Mucosa of stomach (tissue), 1 donor: ENCODE measurements around the gene SP9.
"Not testable (repeated sequence)": the region's sequence is repeated elsewhere in the genome, so short reads cannot be mapped to it uniquely, and the experiment has no call there.

Experiments
- H3K27me3 ChIP-seq: one replicate; pipeline ENCODE4 v1.7.0; 2013; ENCODE audit warnings: mild to moderate bottlenecking, low read length; ENCODE audit not compliant: control insufficient read depth, insufficient read depth
- H3K36me3 ChIP-seq: one replicate; pipeline ENCODE4 v1.7.0; 2013; ENCODE audit warnings: low read length; ENCODE audit not compliant: control insufficient read depth, insufficient read depth
- H3K4me1 ChIP-seq: one replicate; pipeline ENCODE4 v1.7.0; 2013; ENCODE audit warnings: mild to moderate bottlenecking, low read length; ENCODE audit not compliant: control insufficient read depth, insufficient read depth
- H3K4me3 ChIP-seq: one replicate; pipeline ENCODE4 v1.7.0; 2013; ENCODE audit warnings: low read length
- H3K9ac ChIP-seq: one replicate; pipeline ENCODE4 v1.7.0; 2013; ENCODE audit warnings: mild to moderate bottlenecking, low read length, moderate library complexity
- H3K9me3 ChIP-seq: one replicate; pipeline ENCODE4 v1.7.0; 2013; ENCODE audit warnings: mild to moderate bottlenecking, low read length, moderate library complexity; ENCODE audit not compliant: control insufficient read depth
- donor health status: Pancreatic carcinoma.

SP9 gene

DNA sequence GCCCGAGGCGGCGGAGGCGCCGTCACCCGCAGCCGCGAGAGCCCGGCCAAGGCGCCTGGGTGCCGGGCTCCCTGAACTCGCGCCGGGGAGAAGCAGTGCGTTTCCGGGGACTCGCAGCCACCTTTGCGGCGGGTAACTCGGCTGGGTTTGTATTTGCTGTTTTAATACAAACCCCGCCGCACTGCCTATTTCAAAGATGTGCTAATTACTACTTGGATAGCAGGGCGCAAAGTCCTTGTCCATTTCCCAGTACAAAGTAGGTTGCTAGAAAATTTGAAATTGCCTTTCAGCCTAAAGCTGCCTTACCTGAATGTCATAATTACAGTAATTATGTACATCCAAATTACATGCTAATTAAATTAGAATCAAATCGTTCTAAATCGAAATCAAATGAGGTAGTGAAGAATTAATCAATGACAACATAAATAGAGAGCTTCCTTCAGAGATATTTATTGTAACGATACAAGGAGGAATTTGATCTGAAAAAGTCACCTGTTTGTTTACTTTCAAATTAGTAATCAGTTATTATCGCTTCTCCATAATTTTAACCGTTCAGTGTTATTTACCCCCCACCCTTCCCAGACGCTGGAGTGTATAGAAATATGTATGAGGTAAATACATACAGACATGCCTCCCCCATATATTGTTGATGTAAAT, 8.1 kb downstream of the SP9 start:
- Histone ChIP-seq H3K36me3 (no peaks in the 10 kb centered on the region), H3K4me3 (no peak overlapping the region), H3K27me3 (peaks cover 73% of the 10 kb centered on the region), H3K4me1 (peaks cover 51% of the 10 kb centered on the region), H3K9me3 (no peaks in the 10 kb centered on the region), H3K9ac (no peak overlapping the region)

DNA sequence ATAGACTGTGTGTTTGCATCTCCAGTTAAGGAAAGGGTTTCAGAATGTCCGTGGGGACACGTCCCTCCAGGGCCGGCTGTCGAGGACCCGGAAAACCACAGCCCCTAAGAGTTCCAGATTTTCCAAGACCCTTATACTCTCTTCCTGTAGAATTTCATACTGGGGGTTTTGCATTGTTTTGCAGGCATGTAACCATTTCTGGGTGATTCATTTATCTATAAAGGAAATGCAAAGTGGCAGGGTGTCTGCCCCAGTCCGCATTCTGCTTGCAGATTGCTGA, 8.5 kb downstream of the SP9 start:
- no peaks in the 10 kb centered on the region for H3K9me3 ChIP-seq
- H3K27me3 ChIP-seq = peaks cover 69% of the 10 kb centered on the region
- no peak overlapping the region for H3K4me3 ChIP-seq
- no peak overlapping the region for H3K9ac ChIP-seq
- H3K4me1 ChIP-seq = peaks cover 50% of the 10 kb centered on the region
- H3K36me3 ChIP-seq = no peaks in the 10 kb centered on the region

DNA sequence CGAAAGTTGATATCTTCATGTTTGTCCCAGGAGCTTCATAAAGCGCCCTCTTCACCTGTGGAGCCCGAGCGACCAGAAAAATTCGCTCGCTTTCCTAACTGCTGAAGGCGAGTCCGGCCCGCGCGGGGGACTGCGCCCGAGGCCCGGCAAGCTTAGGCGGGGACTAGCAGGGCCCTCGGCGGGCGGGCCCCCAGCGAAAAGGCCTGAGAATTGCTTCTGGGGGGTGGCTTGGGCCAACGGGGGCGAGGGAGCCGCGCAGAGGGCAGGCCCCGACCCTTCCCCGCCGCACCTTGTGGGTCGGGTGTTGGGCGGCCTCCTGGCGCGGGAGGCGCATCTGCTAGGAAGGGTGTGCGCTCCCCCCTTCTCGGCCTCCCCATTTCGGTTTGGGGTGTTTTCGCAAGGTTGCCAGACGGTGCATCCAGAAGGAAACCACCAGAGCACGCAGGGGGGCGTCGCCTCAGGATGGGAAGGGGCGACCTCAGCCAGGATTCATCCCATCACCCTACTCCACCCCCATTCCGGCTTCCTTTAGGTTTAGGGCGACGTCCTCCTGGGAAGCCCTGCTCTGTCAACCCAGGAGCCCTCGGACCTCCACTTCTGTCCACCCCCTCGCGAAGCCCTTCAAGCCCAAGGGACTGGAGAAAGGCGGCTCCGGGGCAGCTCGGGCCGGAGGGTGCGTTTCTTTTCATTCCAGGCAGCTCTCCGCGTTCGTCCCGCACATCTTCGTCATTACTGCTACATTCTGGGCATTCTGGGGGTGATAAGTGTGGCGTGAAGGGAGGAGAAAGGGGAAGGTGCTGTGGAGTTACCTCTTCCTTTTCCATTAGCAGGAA, 9.1 kb downstream of the SP9 start:
- H3K4me1 ChIP-seq = peaks cover 50% of the 10 kb centered on the region
- no peak overlapping the region for H3K9ac ChIP-seq
- H3K36me3 ChIP-seq = no peaks in the 10 kb centered on the region
- peaks cover 64% of the 10 kb centered on the region for H3K27me3 ChIP-seq
- H3K4me3 ChIP-seq = no peak overlapping the region
- no peaks in the 10 kb centered on the region for H3K9me3 ChIP-seq

DNA sequence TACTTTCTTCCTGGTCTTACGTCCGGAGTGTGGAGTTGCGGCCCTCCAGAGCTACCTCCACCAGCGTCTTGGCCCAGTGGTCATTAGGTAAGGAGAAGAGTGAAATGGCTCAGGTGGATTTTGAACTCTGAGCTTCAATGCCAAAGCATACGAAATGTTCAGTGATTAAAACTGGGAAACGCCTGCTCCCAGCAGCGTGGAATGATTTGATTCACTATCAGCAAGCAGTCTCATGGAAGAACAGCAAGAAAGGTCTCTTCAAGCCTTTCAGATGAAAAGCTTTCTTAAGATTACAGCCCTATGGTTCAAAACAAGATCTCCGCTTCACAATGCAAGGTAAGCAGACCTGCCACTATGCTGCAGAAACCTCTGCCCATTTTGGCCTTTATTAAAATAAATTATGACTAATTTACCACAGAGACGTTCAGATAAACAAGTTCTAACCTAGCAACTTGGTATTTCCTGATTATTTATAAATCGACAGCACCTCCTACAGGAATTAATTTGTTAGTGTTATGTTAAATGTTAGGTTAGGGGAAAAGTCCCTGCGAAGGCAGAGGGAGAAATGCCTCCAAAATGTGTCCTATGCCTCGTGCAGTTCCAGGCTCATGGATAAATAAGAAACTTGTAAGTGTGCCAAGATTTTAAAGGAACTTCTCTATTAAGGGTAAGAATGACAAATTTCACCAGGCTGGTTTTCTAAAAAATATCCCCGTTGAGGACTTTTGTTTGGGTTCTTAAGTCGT, 10.1 kb downstream of the SP9 start:
- peaks cover 49% of the 10 kb centered on the region for H3K4me1 ChIP-seq
- H3K9ac ChIP-seq = no peak overlapping the region
- H3K36me3 ChIP-seq = no peaks in the 10 kb centered on the region
- H3K27me3 ChIP-seq = peaks cover 53% of the 10 kb centered on the region
- H3K9me3 ChIP-seq = no peaks in the 10 kb centered on the region
- no peak overlapping the region for H3K4me3 ChIP-seq

- no peak overlapping the region for H3K9ac ChIP-seq
- H3K4me3 ChIP-seq = no peak overlapping the region
- no peaks in the 10 kb centered on the region for H3K36me3 ChIP-seq
- H3K9me3 ChIP-seq = no peaks in the 10 kb centered on the region
- H3K4me1 ChIP-seq = no peaks in the 10 kb centered on the region
- peaks cover 2% of the 10 kb centered on the region for H3K27me3 ChIP-seq
Measured at GRCh38 chr2:174350018-174350417, 15.3 kb downstream of the SP9 start.

GRCh38 chr2:174350593-174351181, 15.9 kb downstream of the SP9 start:
- H3K4me1 ChIP-seq = no peaks in the 10 kb centered on the region
- no peaks in the 10 kb centered on the region for H3K27me3 ChIP-seq
- H3K9me3 ChIP-seq = no peaks in the 10 kb centered on the region
- H3K36me3 ChIP-seq = no peaks in the 10 kb centered on the region
- H3K4me3 ChIP-seq = no peak overlapping the region
- H3K9ac ChIP-seq = no peak overlapping the region

DNA sequence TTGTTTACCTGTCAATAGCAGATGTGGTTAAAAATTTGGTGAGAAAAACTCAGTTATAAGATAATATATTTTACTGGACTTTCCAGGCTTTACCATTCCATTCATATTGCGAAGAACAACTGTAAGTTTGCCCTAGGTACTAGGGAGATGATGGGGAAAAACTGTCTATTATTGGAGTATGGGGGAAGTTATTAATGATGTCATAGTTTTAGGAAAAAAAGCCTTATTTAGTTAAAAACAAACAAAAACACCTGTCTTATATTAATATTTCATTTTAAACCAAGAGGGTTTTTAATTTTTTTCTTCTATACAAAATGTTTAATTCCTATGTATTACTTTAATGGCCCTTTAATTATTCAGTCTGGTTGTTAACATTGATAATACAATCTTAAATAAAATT, 18.2 kb downstream of the SP9 start:
- Histone ChIP-seq H3K4me3 (no peak overlapping the region), H3K9me3 (no peaks in the 10 kb centered on the region), H3K36me3 (no peaks in the 10 kb centered on the region), H3K9ac (no peak overlapping the region), H3K4me1 (no peaks in the 10 kb centered on the region), H3K27me3 (no peaks in the 10 kb centered on the region)

- Histone ChIP-seq H3K4me1 (no peaks in the 10 kb centered on the region), H3K4me3 (no peak overlapping the region), H3K27me3 (no peaks in the 10 kb centered on the region), H3K36me3 (no peaks in the 10 kb centered on the region), H3K9me3 (no peaks in the 10 kb centered on the region), H3K9ac (no peak overlapping the region)
Measured at GRCh38 chr2:174356347-174356746, 21.6 kb downstream of the SP9 start.

- H3K4me1 ChIP-seq, H3K9ac ChIP-seq, H3K36me3 ChIP-seq, H3K27me3 ChIP-seq, H3K4me3 ChIP-seq, H3K9me3 ChIP-seq: not testable (repeated sequence)
Measured at GRCh38 chr2:174359663-174360062, 24.9 kb downstream of the SP9 start.

- Histone ChIP-seq H3K4me3 (no peak overlapping the region), H3K9me3 (peaks cover 5% of the 10 kb centered on the region), H3K9ac (no peak overlapping the region), H3K4me1 (no peaks in the 10 kb centered on the region), H3K27me3 (no peaks in the 10 kb centered on the region), H3K36me3 (peaks cover 3% of the 10 kb centered on the region)
Measured at GRCh38 chr2:174362949-174363348, 28.2 kb downstream of the SP9 start.

DNA sequence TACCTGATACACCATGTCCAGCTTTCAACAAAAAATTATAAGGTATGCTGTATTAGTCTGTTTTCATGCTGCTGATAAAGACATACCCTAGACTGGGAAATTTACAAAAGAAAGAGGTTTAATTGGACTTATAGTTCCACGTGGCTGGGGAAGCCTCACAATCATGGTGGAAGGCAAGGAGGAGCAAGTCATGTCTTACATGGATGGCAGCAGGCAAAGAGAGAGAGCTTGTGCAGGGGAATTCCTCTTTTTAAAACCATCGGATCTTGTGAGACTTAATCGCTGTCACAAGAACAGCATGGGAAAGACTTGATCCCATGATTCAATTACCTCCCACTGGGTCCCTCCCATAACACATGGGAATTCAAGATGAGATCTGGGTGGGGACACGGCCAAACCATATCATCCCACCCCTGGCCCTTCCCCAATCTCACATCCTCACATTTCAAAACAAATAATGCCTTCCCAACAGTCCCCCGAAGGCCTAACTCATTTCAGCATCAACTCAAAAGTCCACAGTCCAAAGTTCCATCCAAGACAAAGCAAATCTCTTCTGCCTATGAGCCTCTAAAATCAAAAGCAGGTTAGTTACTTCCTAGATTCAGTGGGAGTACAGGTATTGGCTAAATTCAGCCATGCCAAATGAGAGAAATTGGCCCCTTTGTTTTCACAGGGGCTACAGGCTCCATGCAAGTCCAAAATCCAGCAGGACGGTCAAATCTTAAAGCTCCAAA, 28.9 kb downstream of the SP9 start:
- not testable (repeated sequence) for H3K9ac ChIP-seq, H3K36me3 ChIP-seq

More for the DNA sequence above, 28.9 kb downstream of the SP9 start:
- H3K4me1 ChIP-seq, H3K4me3 ChIP-seq, H3K9me3 ChIP-seq, H3K27me3 ChIP-seq: not testable (repeated sequence)
